HG03457 (cell line): Measurements from ENCODE around the gene TSPYL4.

Experiments used
- ATAC-seq: cut with Tn5 transposase; IDR thresholded peaks from one replicate; pipeline ENCODE4 v1.9.1; 2021; ENCODE audit warnings: moderate number of reproducible peaks; ENCODE audit not compliant: unreplicated experiment

Gene TSPYL4

DNA sequence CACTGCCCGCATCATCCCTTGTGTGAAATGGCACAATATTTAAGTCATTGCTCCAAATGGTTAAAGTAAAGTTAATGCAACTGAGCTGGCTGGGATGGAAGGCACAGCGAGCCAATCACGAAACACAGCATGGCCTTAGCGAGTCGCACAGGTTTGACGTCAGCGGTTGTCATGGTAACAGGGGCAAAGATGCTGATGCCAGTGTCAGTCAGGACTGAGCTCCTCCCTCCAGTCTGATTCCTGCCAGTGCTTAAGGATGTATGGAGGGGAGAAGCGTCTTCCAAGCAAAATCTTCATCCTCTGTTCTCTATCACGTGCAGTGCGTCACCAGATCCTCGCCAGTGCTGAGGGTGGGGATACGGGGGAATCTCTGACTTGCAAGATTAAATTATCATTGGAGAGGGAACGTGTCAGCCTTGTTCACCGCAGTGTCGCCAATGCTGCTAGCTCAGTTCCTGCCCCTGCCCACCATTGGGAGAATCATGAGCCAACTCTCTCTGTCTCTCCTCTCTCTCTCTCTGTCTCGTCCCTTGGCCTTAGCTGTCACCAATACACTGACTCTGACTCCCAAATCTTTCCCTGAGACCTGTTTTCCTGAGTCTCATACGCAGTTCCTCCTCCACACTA, 24.5 kb downstream of the TSPYL4 start:
- no peak for ATAC-seq

DNA sequence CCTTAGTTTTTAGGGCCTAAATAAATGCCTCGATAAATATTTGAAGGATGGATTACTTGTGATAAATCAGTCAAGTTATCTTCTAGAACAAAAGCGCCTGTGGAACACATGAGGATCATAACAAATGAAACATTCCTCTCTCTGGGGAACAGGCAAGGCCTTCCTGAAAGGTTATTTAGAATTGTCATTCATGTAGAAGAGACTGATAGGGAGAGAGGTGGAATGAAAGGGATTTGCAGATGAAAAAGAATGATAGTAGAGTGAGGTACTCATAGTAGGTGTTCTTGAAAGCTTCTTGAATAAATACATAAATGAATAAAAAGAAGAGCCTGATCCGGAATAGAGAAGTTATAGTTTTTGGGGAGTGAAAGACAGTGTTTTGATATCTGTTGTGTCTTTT, 30.5 kb downstream of the TSPYL4 start:
- no peak for ATAC-seq

DNA sequence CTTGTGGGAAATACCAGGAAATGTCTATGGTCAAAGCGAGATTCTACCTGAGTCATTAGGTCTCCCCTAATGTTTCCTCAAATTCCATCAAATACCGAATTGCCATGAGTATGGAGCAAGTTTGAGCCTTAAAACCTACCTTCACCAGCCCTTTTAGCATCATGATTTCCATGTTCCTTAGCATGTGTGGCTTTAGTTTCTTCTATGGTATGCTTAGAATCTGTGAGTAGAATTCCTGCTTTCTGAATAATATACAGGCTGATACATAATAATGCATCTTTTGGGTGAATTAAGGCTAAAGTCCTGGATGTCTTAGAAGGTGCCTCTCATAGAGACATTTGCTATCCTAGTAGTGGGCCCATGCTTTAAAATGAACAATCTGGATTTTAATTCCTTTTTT, 32.0 kb downstream of the TSPYL4 start:
- ATAC-seq, result no peak

DNA sequence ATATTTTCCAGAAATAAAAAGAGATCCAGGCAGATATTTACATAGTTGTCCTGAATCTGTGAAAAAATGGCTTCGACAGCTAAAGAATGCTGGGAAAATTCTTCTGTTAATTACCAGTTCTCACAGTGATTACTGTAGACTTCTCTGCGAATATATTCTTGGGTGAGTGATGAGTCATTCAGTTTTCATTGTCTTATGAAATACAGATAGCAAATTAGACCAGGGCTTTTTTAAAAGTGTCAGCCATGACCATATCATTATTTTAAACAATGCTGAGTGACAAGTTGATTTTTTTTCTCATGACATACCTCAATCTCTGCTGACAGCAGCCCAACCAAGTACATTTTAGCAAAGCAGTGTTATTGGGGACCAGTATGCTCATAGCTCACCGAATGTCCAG, 32.8 kb downstream of the TSPYL4 start:
- ATAC-seq, result no peak

DNA sequence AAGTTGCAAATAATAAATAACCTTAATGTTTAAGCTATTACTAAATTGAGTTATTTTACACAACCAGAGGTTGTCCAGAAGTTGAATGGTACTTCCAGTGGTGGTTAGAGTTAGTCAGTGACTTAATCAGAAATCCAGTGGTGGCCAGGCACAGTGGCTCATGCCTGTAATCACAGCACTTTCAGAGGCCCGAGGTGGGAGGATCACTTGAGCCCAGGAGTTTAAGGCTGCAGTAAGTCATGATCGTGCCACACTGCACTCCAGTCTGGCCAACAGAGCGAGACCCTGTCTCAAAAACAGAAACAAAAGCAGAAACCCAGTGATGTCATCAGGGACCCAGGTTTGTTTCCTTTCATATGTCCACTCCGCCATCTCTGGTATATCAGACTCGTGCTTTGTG, 35.0 kb downstream of the TSPYL4 start:
- ATAC-seq, result no peak

DNA sequence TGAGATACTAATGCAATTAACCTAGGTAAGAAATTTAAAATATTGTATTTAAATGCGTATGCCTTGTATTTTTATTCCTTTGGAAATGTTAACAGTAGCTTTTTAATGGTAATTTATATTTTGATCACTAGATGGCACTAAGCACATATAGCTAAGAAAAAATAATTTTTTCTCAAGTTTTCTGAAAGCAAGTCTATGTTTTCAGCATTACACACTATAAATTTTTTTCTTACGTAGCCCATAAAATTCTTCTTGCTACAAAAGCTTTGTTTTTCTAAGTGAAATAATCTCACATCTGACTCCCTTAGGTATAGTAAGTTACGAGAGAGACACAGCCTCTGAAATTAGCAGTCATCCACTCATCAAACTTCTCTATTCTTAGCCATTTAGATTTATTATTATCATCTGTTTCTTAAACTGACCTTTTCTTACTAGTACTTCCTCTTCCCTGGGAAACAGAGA, 35.7 kb downstream of the TSPYL4 start:
- ATAC-seq, result no peak

DNA sequence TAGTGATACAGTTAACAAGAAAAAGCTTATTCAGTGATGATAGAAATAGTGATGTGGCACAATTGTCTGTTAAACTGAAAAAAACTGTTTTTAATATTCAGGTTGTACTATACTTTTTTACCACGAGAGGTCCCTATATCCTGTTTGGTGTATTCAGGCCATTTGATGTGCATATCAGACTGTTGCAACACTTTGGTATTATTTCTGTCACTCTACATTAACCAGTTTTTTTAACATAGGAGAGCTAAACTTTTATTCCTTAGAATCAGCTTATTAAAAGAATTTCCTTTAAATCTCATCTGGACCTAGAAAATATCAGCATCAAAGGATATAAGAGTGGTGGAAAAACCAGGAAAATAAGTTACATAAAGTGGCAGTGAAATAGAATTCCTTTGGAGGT, 36.8 kb downstream of the TSPYL4 start:
- ATAC-seq, result no peak

DNA sequence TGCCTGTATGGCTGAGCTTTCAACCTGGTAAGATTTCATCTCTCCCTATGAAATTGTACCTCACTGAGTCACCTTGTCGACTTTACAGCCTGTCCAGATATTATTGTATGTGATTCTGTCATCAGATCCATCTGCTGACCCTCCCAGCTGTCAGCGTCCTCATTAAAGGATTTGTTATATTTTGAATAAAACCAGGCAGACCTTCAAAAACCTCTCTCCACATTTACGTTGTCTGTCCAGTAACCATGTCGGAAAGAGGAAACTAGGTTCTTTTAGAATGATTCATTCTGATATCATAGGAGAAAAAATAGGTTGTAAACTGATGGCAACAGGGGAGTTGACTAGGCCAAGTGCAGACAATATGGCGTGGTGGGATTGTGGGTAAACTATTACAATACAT, 38.5 kb downstream of the TSPYL4 start:
- ATAC-seq, result no peak

DNA sequence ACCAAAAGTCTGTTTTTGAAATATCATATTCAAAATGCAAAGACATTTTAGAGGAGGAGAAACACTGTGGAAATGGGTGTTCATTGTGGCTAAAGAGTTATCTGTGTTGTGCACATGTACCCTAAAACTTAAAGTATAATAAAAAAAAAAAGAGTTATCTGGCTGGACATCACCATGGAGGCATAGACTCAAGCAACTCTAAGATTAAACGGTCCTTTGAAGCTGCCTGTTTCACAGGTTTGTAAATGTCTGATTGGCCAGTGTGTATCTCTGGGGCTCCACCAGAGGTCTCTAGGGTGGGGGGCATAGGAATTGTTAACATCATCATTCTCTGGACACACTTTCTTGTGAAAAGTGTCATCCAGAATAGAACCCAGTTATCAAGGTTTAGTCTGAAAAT, 39.2 kb downstream of the TSPYL4 start:
- ATAC-seq, result no peak

DNA sequence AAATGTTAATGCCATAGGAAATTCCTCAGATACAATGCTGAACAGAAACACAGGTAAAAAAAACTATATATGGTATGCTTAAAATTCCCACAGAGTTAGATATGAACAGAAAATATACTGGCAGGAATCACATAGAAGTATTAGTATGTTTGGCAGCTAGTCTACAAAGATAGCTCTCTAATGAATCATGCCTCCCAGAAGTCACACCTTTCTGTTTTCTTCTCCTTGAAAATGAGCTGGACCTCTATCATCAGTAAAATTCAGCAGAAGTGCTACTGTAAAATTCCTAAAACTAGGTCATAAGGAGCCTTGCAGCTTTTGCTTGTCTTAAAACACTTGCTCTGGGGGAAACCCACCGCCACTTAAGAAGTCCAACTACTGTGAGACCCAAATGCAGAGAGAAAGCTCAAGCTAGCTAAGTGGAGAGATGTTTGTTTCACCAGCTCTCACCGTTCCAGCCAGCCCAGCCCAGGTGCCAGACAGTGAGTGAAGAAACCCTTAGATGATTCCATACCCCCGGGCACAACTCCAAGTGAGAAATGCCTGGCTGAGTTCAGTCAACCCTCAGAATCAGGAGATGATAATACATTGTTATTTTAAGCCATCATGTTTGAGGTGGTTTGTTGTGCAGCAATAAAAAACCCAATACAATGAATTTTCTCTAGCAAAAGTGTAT, 43.0 kb downstream of the TSPYL4 start:
- no peak for ATAC-seq

DNA sequence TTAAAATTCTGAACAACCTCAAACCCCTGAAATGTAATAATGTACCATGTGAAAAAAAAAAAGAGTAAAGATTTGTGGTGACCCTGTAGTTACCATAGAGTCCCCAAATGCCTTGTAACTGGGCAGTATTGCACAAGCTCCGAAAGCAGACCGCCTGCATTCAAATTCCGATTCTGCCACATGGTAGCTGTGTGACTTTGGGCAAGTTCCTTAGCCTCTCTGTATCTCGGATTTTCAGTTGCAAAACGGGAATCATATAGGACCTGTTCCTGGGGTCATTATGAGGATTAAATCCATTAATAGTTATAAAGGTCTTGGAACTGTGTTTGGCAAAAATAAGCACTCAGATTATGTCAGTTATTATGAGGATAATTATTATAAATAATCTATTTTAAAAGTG, 43.6 kb downstream of the TSPYL4 start:
- ATAC-seq, result no peak

DNA sequence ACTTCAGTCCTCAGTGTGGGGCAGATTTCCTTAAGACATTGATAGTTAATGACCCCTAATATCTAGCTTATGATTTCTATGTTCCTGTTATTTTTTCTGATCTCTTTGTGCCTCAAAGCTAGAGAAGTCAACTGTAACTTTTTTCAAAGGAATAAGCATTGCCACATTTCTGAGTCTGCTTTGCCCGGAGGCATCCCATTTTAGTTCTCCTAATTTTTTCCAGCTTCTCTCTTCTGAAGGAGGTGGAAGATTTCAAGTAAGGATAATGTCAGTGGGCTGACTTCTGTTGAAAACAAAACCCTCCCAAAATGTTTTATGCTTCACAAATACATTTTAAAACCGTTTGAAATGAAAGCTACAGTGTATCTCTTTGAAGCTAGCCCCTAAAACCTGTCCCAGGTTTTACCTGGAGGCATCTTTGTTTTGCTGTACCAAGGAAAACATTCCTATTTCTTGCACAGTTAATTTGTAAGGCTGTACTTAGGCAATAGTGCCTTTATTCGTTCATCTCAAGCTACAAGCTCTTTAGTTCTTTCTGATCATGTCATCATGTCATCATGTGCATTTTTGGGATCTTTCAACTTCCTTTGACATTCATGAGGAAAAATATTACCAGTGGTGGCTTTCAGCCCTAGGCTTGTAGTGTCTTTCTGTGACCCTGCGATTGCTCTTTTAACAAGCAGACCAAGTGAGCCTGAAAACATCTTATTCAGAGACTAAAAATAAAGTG, 45.7 kb downstream of the TSPYL4 start:
- no peak for ATAC-seq

DNA sequence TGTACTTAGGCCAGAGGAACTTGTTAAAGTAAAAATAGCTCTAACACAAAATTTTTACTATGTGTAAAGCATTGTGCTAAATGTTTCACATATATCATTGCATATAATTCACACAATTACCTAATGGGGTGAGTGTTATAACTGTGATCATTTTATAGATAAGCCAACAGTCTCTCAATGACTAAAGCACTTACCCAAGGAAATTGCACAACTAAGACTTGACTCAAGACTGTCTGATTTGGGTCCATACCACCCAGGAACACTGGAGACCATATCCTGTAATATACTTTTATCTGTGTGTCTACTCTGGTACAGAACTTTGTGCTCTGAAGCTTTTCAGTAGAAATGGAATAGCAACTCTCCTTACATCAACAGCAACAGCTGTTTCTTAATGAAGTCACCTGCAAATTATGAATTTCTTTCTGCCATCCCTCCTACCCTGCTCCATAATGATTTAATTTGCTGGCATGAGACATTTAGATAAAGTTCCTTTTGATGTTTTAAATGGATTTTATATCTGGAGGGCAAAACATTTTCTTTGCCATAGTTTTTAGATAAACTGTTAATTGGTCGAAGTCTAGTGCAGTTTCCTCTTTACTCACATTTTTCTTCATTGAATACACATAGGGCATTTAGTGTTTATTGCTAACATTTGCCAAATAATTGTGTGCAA, 47.5 kb downstream of the TSPYL4 start:
- ATAC-seq, result no peak

DNA sequence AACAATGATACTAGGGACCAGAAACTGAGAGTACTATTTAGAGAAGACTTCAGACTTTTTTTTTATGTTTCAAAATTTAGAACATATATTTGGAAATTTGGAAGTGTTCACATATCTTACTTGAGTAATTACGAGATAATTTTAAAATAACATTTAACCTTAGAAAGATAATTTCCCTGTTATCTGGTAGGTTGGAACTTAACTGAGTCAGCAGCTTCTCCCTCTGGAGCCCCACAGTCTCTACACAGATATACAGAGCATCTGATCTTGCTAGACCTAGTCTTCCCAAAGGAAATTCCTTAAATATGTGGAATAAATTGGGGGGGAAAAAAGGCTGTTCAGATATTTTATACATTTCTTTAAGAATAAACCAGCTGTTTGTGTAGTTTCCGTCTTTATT, 48.6 kb downstream of the TSPYL4 start:
- no peak for ATAC-seq

DNA sequence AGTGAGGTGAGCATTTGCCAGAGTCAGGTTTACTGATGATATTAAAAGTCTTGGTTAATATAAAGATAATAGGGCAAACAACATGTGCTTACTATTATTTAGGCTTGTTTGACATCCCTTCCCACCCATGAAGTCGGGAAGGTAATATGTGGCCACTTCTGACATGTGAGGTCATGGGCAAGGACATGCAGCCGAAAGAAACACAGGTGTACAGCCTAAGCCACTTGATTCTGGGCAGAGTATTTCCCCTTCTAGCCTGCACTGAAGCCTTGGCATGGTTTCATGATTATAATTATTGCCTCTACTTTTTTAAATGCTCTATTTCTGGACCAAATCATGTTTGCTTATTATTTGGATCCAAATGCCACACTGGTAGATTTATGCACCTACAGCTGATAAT, 52.3 kb downstream of the TSPYL4 start:
- ATAC-seq, result no peak

DNA sequence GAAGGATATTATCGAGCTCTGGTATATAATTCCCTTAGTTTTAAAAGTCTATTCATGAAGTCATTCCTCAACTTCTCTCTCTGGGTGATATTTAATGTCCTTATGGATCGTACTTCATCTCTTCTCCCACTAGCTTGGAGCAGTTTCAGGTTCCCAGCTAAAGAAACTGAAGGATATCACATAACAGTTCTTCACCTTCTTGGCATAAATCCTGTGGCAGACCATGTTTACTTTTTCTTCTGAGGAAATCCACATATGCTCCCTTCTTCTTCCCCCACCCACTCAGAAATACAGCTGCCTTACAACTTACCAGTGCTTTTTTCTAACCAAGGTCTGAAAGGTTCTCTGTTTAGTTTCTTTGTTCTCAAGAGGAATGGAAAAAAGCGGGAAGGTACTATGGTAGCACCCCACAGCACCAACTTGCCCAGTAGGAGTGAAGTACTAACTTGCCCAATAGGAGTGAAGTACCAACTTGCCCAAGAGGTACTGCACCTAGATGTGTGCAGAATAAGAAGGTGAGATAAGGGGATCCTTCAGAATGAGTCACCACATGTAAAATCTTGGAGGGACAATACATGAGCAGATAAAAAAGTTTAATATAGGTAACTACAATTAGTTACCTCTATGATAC, 53.1 kb downstream of the TSPYL4 start:
- no peak for ATAC-seq
